HepG2 (cell line): ENCODE measurements around the gene AHCY. TPM values are rescaled to one million over a fixed set of nuclear protein-coding genes. Genes with fewer than 3 reads are reported as not detected.

Source experiments
- ATAC-seq: fragments of 200-7000 bp; cut with Tn5 transposase; 3 replicates; pipeline ENCODE4 v1.9.1; 2020; ENCODE audit warnings: mild to moderate bottlenecking, moderate library complexity
- BruUV-seq: library from RNA; stranded (reverse); fragments of 400-500 nt; replicated peaks from 2 replicates; lab custom pipeline; 2021; lab: Mats Ljungman, UMichigan
- CTCF ChIA-PET: fragments of 300-600 bp; formaldehyde crosslinking; extraction: SDS; loops from one replicate; lab custom pipeline; 2021; ENCODE audit warnings: low total read pairs, inconsistent platforms, low intra/inter-chr PET ratio; lab: Yijun Ruan, JAX
- POLR2A ChIA-PET: fragments of 350-600 bp; sonication (Branson Sonifier 250); formaldehyde crosslinking; loops from one replicate; lab custom pipeline; 2020; ENCODE audit warnings: antibody characterized with exemption, inconsistent platforms; lab: Yijun Ruan, JAX
- DNase-seq: peaks from one replicate; pipeline ENCODE4 v3.0.0-alpha.2; 2015; ENCODE audit warnings: low spot score
- FAIRE-seq: peaks from 3 replicates; lab custom pipeline; 2011; peaks lifted over from hg19 to GRCh38; lab: Jason Lieb, UNC
- H2AFZ ChIP-seq: one replicate; pipeline ENCODE4 v1.6.1; 2011; ENCODE audit warnings: low read length, inconsistent platforms
- H3K27ac ChIP-seq: fragments of 300-600 bp; 3 replicates; pipeline ENCODE4 v1.8.0; 2011; ENCODE audit warnings: mixed run types, mild to moderate bottlenecking, mixed read lengths, low read length, inconsistent platforms; ENCODE audit not compliant: insufficient read depth; ENCODE audit errors: extremely low read length
- H3K27me3 ChIP-seq, 2 experiments: fragments of 200-600 bp in 1 of 2; 2 replicates in 1 of 2; 3 replicates in 1 of 2; pipeline versions ENCODE4 v1.6.0 to v1.8.0; 2011; ENCODE audit warnings: low read length in 2 of 2, mild to moderate bottlenecking in 2 of 2, moderate library complexity in 2 of 2, inconsistent platforms in 1 of 2; ENCODE audit not compliant: insufficient read depth in 2 of 2, control insufficient read depth in 1 of 2
- H3K36me3 ChIP-seq, 2 experiments: fragments of 200-600 bp in 1 of 2; replicated peaks in 1 of 2; 2 replicates in 1 of 2; 3 replicates in 1 of 2; pipeline versions ENCODE4 v1.5.1 to v1.8.0; 2011; ENCODE audit warnings: low read length in 2 of 2, inconsistent platforms in 1 of 2; ENCODE audit not compliant: insufficient read depth in 2 of 2, control insufficient read depth in 1 of 2
- H3K4me1 ChIP-seq: 2 replicates; pipeline ENCODE4 v1.5.1; 2012; ENCODE audit warnings: low read length, inconsistent platforms; ENCODE audit not compliant: insufficient read depth
- H3K4me2 ChIP-seq: 2 replicates; pipeline ENCODE4 v1.6.0; 2011; ENCODE audit warnings: low read depth, low read length, inconsistent platforms
- H3K4me3 ChIP-seq, 3 experiments: fragments of 200-600 bp in 1 of 3; sonication (generic), shearing (Covaris generic) in 1 of 3; replicated peaks in 1 of 3; 2 replicates each; pipeline ENCODE4 v1.5.1; 2011 to 2016; ENCODE audit warnings: low read length in 3 of 3, inconsistent platforms in 2 of 3, low read depth in 2 of 3, mild to moderate bottlenecking in 2 of 3, control low read depth in 1 of 3, mixed read lengths in 1 of 3; ENCODE audit not compliant: insufficient read depth in 1 of 3
- H3K79me2 ChIP-seq: one replicate; pipeline ENCODE4 v1.6.1; 2011; ENCODE audit warnings: low read length, inconsistent platforms; ENCODE audit not compliant: insufficient read depth
- H3K9ac ChIP-seq: 2 replicates; pipeline ENCODE4 v1.6.0; 2011; ENCODE audit warnings: mild to moderate bottlenecking, low read depth, low read length, inconsistent platforms; ENCODE audit not compliant: insufficient read depth
- H3K9me3 ChIP-seq: 2 replicates; pipeline ENCODE4 v1.5.1; 2012; ENCODE audit warnings: mild to moderate bottlenecking, low read length
- H4K20me1 ChIP-seq: 2 replicates; pipeline ENCODE4 v1.6.0; 2011; ENCODE audit warnings: inconsistent platforms, mild to moderate bottlenecking, low read length, moderate library complexity; ENCODE audit not compliant: insufficient read depth
- ATF7-NPFF ChIP-seq: sonication (generic); formaldehyde crosslinking; IDR thresholded peaks from 2 replicates; pipeline ENCODE4 v1.8.1; 2023; ENCODE audit warnings: mild to moderate bottlenecking, low read depth, missing genetic modification reagents, moderate library complexity
- FOXP4 ChIP-seq: sonication (generic); formaldehyde crosslinking; IDR thresholded peaks from 2 replicates; pipeline ENCODE4 v1.4.0; 2020; ENCODE audit warnings: missing genetic modification reagents
- NR2F6 ChIP-seq, 2 experiments: IDR thresholded peaks; 2 replicates each; pipeline ENCODE4 v1.6.1; 2016; ENCODE audit warnings: antibody characterized with exemption in 1 of 2, mild to moderate bottlenecking in 1 of 2
- POLR2A ChIP-seq, 2 experiments: IDR thresholded peaks; 2 replicates each; pipeline ENCODE4 v1.6.1; 2011; ENCODE audit warnings: low read depth in 2 of 2, low read length in 2 of 2, mild to moderate bottlenecking in 1 of 2, moderate library complexity in 1 of 2; ENCODE audit not compliant: insufficient read depth in 1 of 2
- RERE ChIP-seq: IDR thresholded peaks from 2 replicates; pipeline ENCODE4 v1.6.1; 2016; ENCODE audit warnings: low read depth, missing genetic modification reagents, missing compliant biosample characterization
- RFX3 ChIP-seq: IDR thresholded peaks from 2 replicates; pipeline ENCODE4 v1.6.1; 2016; ENCODE audit warnings: missing biosample characterization, missing genetic modification reagents
- STAG1 ChIP-seq: sonication (generic); formaldehyde crosslinking; IDR thresholded peaks from 2 replicates; pipeline ENCODE4 v1.4.0; 2020; ENCODE audit warnings: missing genetic modification reagents
- ZMYM3 ChIP-seq: sonication (generic); formaldehyde crosslinking; IDR thresholded peaks from 2 replicates; pipeline ENCODE4 v1.5.1; 2020; ENCODE audit warnings: mild to moderate bottlenecking, missing genetic modification reagents
- ZNF343 ChIP-seq: sonication (generic); formaldehyde crosslinking; IDR thresholded peaks from 2 replicates; pipeline ENCODE4 v1.4.0; 2020; ENCODE audit warnings: mild to moderate bottlenecking, missing genetic modification reagents
- ZNF614 ChIP-seq: IDR thresholded peaks from 2 replicates; pipeline ENCODE4 v1.6.1; 2018; ENCODE audit warnings: missing biosample characterization, missing genetic modification reagents, inconsistent platforms, borderline replicate concordance
- ZNF629 ChIP-seq: sonication (generic); formaldehyde crosslinking; conservative IDR thresholded peaks from 2 replicates; pipeline ENCODE4 v1.5.0; 2020; ENCODE audit warnings: missing genetic modification reagents
- ZNF713 ChIP-seq: sonication (generic); formaldehyde crosslinking; IDR thresholded peaks from 2 replicates; pipeline ENCODE4 v1.4.0; 2020; ENCODE audit warnings: mild to moderate bottlenecking, missing genetic modification reagents
- ZNF768 ChIP-seq: sonication (generic); formaldehyde crosslinking; IDR thresholded peaks from 2 replicates; pipeline ENCODE4 v1.4.0; 2020; ENCODE audit warnings: missing genetic modification reagents
- ZSCAN29 ChIP-seq: sonication (generic); formaldehyde crosslinking; conservative IDR thresholded peaks from 2 replicates; pipeline ENCODE4 v1.4.0; 2020; ENCODE audit warnings: mild to moderate bottlenecking, missing genetic modification reagents
- whole genome bisulfite sequencing: methylation state at CpG from one replicate; pipeline ENCODE4 v1.1.6; 2017; ENCODE audit warnings: low lambda C conversion rate; 5-methylcytosine and 5-hydroxymethylcytosine counted together
- in situ Hi-C: cut with HindIII; loops from 2 replicates; pipeline ENCODE4 v1.10.0; 2017; ENCODE audit warnings: low pct_unique_long_range_greater_than_20kb; ENCODE audit not compliant: extremely low pct_ligation_motif_present
- intact Hi-C: fragments of 100-400 bp; cut with micrococcal nuclease; formaldehyde crosslinking; loops from one replicate; pipeline ENCODE4 v1.10.0; 2022; ENCODE audit not compliant: unreplicated experiment
- polyA plus RNA-seq, 8 experiments: library from polyadenylated mRNA; depleted of rRNA in 3 of 8; stranded (reverse) in 7 of 8; unstranded in 1 of 8; fragments of >200 nt; fragmentation: Illumina TruSeq in 4 of 8; extraction: Trizol in 4 of 8; gene quantifications; 2 replicates each; pipeline versions ENCODE4 v1.2.1 to v1.2.3, GENCODE V29; 2011 to 2016; ENCODE audit warnings: low read depth in 4 of 8, missing spikeins in 1 of 8, mixed read lengths in 1 of 8; ENCODE audit not compliant: insufficient read depth in 1 of 8
- total RNA-seq, 5 experiments: library from RNA; depleted of rRNA; stranded (reverse); fragments of >200 nt; fragmentation: Illumina TruSeq; extraction: Trizol; gene quantifications; 2 replicates each; pipeline ENCODE4 v1.2.3, GENCODE V29; 2016; ENCODE audit warnings: low read depth in 1 of 5

The AHCY gene
- total and polyA plus RNA-seq, 2 of the 13 experiments (the other 11 are each of a cell fraction or from before 2014, with no cell fraction given), result 407 to 419 TPM

- TF ChIP-seq ATF7-NPFF, result no peak
- no peak for TF ChIP-seq STAG1
- TF ChIP-seq, all 625 proteins: peak for 0
Observed at GRCh38 chr20:34293119-34293518, 10.0 kb downstream of the AHCY start (continued).

GRCh38 chr20:34292496-34292895, 10.7 kb downstream of the AHCY start:
- Histone ChIP-seq H3K79me2 (peaks cover 35% of the 10 kb centered on the region), H3K27me3 (no peaks in the 10 kb centered on the region), H2AFZ (no peak overlapping the region), H3K36me3 (peaks cover 69 to 89% of the 10 kb centered on the region in 2 experiments), H3K4me2 (no peak overlapping the region), H3K27ac (no peak overlapping the region), H3K9ac (no peak overlapping the region), H4K20me1 (peaks cover 35% of the 10 kb centered on the region), H3K9me3 (no peaks in the 10 kb centered on the region), H3K4me3 (no peak overlapping the region), H3K4me1 (peaks cover 14% of the 10 kb centered on the region)
- intact Hi-C loops (no loop called here), in situ Hi-C loops (no loop called here)
- WGBS, result 100% methylated on average over 3 of the region's 3 CpGs
- TF ChIP-seq ZNF614 (CRISPR knock-in tag) (no peak), RFX3 (CRISPR knock-in tag) (no peak), ZSCAN29 (CRISPR knock-in tag) (no peak), ZMYM3 (CRISPR knock-in tag) (peak; percentile 23; the same call in 1 of the 2 replicates), ZNF768 (peak; percentile 79), RERE (CRISPR knock-in tag) (no peak), FOXP4 (CRISPR knock-in tag) (no peak), ZNF629 (CRISPR knock-in tag) (peak; percentile 87), ZNF343 (CRISPR knock-in tag) (no peak), NR2F6 (IDR thresholded peaks at IDR 0.05) (no peak), NR2F6 (CRISPR knock-in tag; IDR thresholded peaks at IDR 0.05) (no peak), POLR2A (IDR thresholded peaks at IDR 0.05; ENCODE audit: insufficient read depth in 1 of 2, low read depth in 2 of 2, low read length in 2 of 2) (peak in 1 of 2 experiments; percentile 17; a peak in 1 of 4 replicates), ZNF713 (CRISPR knock-in tag) (0 out of 2 replicates have a peak, but pooled peaks have one; percentile 50)
- CTCF ChIA-PET, result no interaction called here
- DNase-seq (no peak), ATAC-seq (no peak), FAIRE-seq (no peak)
- POLR2A ChIA-PET, result no interaction called here
- BruUV-seq, result no TSS peak
